Fibroblast of the conjunctiva (primary cell): ENCODE measurements around the gene POLR1A.

Experiments
- DNase-seq: peaks from one replicate; pipeline ENCODE4 v3.0.0-alpha.2; 2010; ENCODE audit warnings: low read depth

The POLR1A gene

DNA sequence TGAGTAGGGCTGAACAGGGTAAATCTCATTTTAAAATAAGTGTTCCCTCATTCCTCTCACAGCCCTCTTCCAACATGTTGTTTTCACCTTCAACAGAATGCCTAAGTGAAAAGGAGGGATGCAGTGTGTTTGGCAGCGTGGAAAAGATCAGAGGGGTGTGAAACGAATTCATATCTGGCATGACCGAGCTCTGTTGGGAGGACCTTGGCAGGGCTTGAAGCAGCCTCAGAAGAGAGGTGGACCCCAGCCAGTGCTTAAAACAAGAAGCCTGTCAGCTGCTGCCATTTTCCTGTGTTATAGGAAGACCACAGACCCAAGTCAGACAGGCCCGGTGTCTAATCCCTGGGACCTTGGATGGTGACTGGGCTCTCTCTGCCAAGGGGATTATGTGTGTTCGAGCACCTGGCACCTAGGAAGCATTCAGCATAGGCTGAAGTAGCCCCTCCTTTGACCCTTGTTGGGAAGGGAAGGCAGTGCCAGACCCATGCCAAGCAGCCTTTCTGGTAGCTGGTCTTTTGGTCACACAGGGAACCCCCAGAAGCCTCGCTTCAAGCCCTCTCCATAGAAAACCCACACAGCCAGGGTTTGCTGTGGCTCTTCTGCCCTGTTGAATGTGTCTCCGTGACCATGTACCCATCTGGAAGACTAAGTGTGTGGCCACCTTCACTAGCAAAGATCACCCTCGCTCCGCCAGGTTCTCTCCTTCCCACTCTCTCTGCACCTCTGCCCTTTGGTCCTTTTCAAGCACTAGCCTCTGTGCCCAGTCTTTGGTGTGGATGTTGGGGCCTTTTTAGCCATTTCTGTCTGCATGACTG lies 129.4 kb downstream of the POLR1A start:
- DNase-seq, result no peak

DNA sequence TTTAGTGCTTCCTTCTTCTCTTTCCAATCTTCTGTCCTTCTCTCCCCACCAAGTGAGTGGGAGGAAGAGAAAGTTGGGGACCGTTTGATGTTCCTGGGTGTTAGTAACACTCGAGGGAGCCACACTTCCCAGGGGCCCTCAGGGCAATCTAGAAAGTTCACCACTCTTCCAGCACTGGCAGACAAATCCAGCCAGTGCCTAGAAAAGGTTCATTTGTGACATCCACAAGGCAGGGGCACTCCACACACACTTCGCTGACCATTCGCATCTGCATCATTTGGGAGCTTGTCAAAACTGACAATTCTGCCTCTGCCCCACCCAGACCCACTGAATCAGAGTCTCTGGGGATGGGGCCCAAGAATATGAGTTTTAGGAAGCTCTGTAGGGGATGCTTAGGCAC lies 130.1 kb downstream of the POLR1A start:
- DNase-seq, result no peak

DNA sequence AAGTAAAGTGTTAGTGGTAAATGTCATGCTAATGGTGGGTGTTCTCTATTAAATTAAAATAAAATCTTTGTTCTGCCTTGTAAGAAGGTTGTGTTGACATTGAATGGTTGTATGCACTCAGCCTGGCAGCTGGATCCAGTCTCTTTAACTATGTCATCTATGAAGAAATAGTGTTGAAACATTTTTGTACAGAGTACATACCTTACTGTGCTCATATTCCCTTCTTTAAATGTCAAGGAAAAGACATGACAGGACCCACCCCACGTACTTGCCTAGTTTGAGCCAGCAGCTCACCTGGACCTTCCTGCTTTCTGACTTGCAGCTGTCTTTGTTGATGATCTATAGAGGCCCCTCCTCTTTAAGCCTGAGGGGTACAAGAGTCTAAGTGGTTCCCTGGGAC lies 131.3 kb downstream of the POLR1A start:
- DNase-seq, result no peak

DNA sequence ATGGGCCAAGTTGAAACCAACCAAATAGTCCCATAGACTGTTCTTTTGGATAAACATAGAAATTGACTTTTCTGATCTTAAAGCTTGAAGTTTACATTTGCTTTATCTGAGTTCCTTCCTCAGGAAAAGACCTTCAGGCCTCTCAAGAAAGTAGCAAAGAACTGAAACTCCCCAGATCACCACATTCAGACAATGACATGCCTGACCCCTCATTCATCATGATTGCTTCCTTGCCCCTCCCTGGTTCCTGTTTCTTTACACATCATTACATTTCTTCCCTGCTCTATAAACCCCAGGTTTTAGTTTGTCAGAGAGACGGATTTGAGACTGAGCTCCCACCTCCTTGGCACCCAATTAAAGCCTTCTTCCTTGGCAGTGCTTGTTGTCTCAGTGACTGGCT lies 133.3 kb downstream of the POLR1A start:
- no peak for DNase-seq

DNA sequence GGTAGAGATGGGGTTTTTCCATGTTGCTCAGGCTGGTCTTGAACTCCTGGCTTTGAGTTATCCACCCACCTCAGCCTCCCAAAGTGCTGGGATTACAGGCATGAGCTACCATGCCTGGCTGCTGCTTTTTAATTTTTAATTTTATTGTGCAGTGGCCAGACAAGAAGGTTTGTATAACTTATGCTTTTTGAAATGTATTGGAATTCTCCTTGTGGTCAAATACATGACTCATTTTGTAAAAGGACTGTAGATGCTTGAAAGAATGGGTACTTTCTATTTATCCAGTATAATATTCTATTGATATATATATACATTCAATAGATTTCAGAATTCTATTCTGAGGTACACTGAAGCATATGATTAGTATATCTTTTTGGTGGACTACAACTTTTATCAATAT lies 134.3 kb downstream of the POLR1A start:
- DNase-seq, result no peak
